ENCODE data around the gene TM6SF1. TPM values are rescaled to one million over a fixed set of nuclear protein-coding genes. Genes with fewer than 3 reads are reported as not detected.

TM6SF1 gene
- polyA plus RNA-seq, 1 donor from 2014 or later: 0.16 TPM

GRCh38 chr15:83099290-83099689 is 8.2 kb upstream of the TM6SF1 start:
- H3K4me3 ChIP-seq (ENCODE audit: low read length): no peak overlapping the region
- H3K9ac ChIP-seq (ENCODE audit: low read length): no peak overlapping the region
- TF ChIP-seq RAD21 (conservative IDR thresholded peaks at IDR 0.05) (no peak), EZH2 (IDR thresholded peaks at IDR 0.05; ENCODE audit: borderline replicate concordance, insufficient read depth, low read length, poor library complexity, severe bottlenecking) (no peak), MXI1 (conservative IDR thresholded peaks at IDR 0.05; ENCODE audit: poor library complexity, severe bottlenecking) (no peak), POLR2AphosphoS5 (IDR thresholded peaks at IDR 0.05) (no peak), TAF1 (IDR thresholded peaks at IDR 0.05; ENCODE audit: low read depth) (no peak), EP300 (conservative IDR thresholded peaks at IDR 0.05; ENCODE audit: poor library complexity, severe bottlenecking) (no peak), CTCF (IDR thresholded peaks at IDR 0.05; ENCODE audit: poor library complexity, severe bottlenecking) (no peak), SMC3 (conservative IDR thresholded peaks at IDR 0.05; ENCODE audit: poor library complexity) (no peak)
- TF ChIP-seq, protein P1, sequence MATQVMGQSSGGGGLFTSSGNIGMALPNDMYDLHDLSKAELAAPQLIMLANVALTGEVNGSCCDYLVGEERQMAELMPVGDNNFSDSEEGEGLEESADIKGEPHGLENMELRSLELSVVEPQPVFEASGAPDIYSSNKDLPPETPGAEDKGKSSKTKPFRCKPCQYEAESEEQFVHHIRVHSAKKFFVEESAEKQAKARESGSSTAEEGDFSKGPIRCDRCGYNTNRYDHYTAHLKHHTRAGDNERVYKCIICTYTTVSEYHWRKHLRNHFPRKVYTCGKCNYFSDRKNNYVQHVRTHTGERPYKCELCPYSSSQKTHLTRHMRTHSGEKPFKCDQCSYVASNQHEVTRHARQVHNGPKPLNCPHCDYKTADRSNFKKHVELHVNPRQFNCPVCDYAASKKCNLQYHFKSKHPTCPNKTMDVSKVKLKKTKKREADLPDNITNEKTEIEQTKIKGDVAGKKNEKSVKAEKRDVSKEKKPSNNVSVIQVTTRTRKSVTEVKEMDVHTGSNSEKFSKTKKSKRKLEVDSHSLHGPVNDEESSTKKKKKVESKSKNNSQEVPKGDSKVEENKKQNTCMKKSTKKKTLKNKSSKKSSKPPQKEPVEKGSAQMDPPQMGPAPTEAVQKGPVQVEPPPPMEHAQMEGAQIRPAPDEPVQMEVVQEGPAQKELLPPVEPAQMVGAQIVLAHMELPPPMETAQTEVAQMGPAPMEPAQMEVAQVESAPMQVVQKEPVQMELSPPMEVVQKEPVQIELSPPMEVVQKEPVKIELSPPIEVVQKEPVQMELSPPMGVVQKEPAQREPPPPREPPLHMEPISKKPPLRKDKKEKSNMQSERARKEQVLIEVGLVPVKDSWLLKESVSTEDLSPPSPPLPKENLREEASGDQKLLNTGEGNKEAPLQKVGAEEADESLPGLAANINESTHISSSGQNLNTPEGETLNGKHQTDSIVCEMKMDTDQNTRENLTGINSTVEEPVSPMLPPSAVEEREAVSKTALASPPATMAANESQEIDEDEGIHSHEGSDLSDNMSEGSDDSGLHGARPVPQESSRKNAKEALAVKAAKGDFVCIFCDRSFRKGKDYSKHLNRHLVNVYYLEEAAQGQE (IDR thresholded peaks at IDR 0.05; ENCODE audit: borderline replicate concordance): no peak
- no peak overlapping the region for H2AFZ ChIP-seq (ENCODE audit: low read depth, low read length)
- H4K20me1 ChIP-seq (ENCODE audit: insufficient read depth): no peaks in the 10 kb centered on the region
- H3K9me2 ChIP-seq (ENCODE audit: insufficient read depth, low read length): no peaks in the 10 kb centered on the region
- H3K79me2 ChIP-seq (replicated peaks; ENCODE audit: insufficient read depth, low read length): no peaks in the 10 kb centered on the region
- H3K27ac ChIP-seq (ENCODE audit: low read length): no peak overlapping the region
- no peaks in the 10 kb centered on the region for H3K27me3 ChIP-seq (ENCODE audit: insufficient read depth, low read depth, low read length)
- no peaks in the 10 kb centered on the region for H3K9me3 ChIP-seq (ENCODE audit: low read length)
- no peak overlapping the region for H3K4me2 ChIP-seq (ENCODE audit: low read length)
- H3K36me3 ChIP-seq (ENCODE audit: insufficient read depth, low read length): peaks cover 4% of the 10 kb centered on the region
- H3F3A ChIP-seq (ENCODE audit: insufficient read depth, low read length, poor library complexity, severe bottlenecking): no peaks in the 10 kb centered on the region

DNA sequence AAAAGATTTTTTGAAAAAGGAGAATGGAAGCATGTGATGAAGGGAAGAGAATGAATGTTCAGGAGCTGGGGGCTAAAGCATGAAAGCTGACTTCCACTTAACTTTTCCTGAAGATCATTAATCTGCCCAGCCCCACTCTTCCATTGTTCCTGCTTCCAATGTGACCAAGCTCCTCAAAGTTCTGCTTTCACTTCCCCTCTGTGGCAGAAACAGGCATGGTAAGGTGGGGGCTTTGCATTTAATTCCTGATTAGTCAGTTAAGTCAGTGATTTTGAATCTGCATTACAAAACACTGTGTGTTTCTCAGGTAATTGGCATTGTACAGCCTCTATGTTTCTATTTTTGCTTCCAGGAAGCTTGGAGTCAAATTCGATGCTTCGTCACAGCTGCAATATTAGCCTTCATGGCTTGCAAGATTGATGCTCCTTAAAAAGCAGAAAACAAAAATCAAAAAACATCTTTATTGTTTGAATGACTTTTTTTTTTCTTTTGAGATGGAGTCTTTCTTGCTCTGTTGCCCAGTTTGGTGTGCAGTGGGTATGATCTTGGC is 7.3 kb upstream of the TM6SF1 start:
- Histone ChIP-seq H3F3A (ENCODE audit: insufficient read depth, low read length, poor library complexity, severe bottlenecking) (no peaks in the 10 kb centered on the region), H3K4me3 (ENCODE audit: low read length) (no peak overlapping the region), H3K27me3 (ENCODE audit: insufficient read depth, low read depth, low read length) (no peaks in the 10 kb centered on the region), H4K20me1 (ENCODE audit: insufficient read depth) (no peaks in the 10 kb centered on the region), H3K4me2 (ENCODE audit: low read length) (no peak overlapping the region), H3K9me3 (ENCODE audit: low read length) (no peaks in the 10 kb centered on the region), H3K36me3 (ENCODE audit: insufficient read depth, low read length) (peaks cover 4% of the 10 kb centered on the region), H3K27ac (ENCODE audit: low read length) (no peak overlapping the region), H3K9ac (ENCODE audit: low read length) (no peak overlapping the region), H3K79me2 (replicated peaks; ENCODE audit: insufficient read depth, low read length) (no peaks in the 10 kb centered on the region), H2AFZ (ENCODE audit: low read depth, low read length) (no peak overlapping the region), H3K9me2 (ENCODE audit: insufficient read depth, low read length) (no peaks in the 10 kb centered on the region)
- TF ChIP-seq EP300 (conservative IDR thresholded peaks at IDR 0.05; ENCODE audit: poor library complexity, severe bottlenecking) (no peak), TAF1 (IDR thresholded peaks at IDR 0.05; ENCODE audit: low read depth) (no peak), MXI1 (conservative IDR thresholded peaks at IDR 0.05; ENCODE audit: poor library complexity, severe bottlenecking) (no peak), SMC3 (conservative IDR thresholded peaks at IDR 0.05; ENCODE audit: poor library complexity) (no peak), POLR2AphosphoS5 (IDR thresholded peaks at IDR 0.05) (no peak), RAD21 (conservative IDR thresholded peaks at IDR 0.05) (no peak), EZH2 (IDR thresholded peaks at IDR 0.05; ENCODE audit: borderline replicate concordance, insufficient read depth, low read length, poor library complexity, severe bottlenecking) (no peak), CTCF (IDR thresholded peaks at IDR 0.05; ENCODE audit: poor library complexity, severe bottlenecking) (no peak)
- TF ChIP-seq, protein P1 (IDR thresholded peaks at IDR 0.05; ENCODE audit: borderline replicate concordance): no peak
